ENCODE results near the gene SYT14. TPM values are rescaled to one million over a fixed set of nuclear protein-coding genes. Genes with fewer than 3 reads are reported as not detected.
"Not testable (repeated sequence)": the region's sequence is repeated elsewhere in the genome, so short reads cannot be mapped to it uniquely, and the experiment has no call there.

Gene SYT14
- total RNA-seq, 1 donor from 2014 or later: not detected

DNA sequence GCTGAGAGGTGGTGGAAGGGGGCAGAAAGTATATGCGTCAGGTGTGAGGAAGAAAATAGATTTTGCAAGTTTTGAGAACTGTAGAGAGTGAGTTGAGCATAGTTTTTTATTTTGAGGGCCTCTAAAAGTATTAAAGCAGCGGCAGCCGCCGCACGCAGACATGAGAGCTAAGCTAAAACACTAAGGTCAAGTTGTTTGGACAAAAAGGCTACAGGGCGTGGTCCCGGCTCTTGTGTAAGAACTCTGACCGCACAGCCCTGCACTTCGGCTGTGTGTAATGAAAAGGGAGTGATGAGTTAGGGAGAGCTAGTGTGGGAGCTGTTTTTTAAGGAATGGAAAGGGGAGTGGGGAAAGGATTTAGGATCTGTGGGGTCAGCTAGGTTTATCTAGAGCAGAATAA is 174.9 kb downstream of the SYT14 start:
- not testable (repeated sequence) for DNase-seq (ENCODE audit: low read depth in 2 of 2)

DNA sequence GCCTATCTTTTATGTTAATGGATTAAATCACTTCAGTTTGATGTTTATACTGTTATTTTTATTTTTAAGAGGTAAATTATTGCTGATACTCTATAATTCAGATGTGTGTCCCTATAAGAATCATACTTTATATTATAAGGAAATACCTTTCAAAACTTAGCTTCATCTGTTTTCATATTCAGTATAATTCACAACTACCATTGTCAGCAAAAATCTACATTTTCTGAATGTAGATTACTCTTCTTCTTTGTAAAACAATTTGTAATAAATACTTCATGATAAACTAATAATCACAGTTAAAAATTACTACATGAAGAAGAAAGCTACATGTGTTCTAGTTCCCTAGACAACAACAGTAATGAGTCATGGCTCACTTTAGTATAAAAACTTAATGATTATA is 179.2 kb downstream of the SYT14 start:
- peak in 1 of 2 donors; percentile 8 for DNase-seq (ENCODE audit: low read depth in 2 of 2)

DNA sequence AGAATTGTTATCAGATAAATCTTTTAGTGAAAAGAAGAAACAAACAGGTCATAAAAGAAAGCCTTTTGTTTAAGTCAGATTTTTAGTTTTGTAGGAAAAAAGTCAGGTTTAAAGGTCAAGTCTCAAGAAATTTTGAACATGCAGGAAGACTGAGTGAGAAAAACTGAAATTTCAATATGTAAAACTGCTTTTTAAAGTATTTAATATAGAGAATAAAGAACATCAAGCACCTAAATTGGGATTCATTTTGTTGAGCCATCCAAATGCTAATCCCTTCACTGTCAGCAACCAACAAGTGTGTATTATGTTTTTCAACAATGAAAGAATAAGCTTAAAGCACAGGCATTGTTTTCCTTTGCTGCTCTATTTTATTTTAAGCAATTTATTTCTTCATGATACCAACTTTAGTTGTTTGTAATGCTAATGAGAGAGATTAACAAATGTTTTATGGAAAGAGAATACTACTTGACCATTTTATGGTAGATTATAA is 179.7 kb downstream of the SYT14 start:
- no peak for DNase-seq (ENCODE audit: low read depth in 2 of 2)

DNA sequence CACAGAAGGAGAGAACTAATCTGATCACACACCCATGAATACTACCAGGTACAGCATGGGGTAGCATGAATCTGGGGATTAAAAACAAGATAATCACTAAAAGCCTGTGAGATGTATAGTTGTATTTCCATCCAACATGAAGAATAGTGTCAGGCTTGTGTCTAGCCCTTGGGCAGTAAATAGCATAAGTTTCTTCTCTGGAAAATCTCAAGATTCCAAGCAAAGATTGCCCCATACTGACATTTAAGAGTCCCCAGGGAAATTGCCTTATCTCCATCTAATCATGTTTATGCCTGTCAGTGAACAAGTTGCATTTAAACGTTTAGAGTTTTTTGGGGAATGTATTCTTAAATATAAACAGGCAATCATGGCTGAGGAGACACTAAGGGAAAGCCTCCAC is 185.4 kb downstream of the SYT14 start:
- no peak for DNase-seq (ENCODE audit: low read depth in 2 of 2)

DNA sequence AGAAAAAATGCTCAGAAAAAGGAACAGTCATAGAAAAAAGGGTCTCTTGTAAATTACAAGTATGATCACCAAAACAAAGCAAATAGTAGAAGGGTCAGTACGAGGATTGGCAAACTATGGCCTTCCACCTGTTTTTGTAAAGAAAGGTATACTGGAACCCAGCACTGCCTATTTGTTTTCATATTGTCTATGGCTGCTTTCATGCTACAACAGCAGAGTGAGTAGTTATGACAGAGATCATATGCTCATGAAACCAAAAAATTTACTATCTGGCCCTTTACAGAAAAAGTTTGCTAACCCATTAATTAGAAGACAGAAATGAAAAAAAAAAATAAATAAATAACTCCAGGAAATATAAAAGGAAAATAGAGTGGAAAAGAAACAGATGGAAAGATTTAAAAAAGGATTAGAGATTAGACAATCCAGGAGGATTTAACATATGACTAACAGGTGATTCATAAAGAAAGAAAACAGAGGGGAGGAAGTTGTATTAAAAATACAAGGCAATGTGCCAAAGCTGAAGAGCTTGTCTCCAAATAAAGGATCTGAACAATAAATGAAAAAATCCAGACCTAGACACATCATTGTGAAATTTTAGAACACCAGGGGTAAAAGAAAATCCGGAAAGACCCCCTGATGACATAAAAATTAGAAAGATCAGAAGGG is 186.0 kb downstream of the SYT14 start:
- DNase-seq (ENCODE audit: low read depth in 2 of 2): peak; percentile 2 to 53

DNA sequence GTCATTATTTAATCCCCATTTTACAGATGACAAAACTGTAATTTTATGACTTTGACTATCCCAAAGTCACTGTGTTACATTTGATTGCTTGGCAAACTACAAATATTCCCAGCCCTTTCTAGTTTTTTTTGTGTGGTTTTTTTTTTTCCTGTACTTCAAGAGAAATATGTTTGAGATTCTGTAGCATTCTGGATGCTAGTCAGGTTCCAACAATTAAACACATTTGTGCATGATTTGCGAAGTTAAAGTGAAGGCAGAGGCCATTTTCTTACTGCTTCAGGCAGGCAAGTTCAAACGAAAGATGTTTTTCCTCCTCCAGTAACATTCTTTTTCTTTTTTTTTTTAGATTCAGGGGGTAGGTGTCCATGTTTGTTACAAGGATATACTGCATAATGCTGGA is 186.7 kb downstream of the SYT14 start:
- DNase-seq (ENCODE audit: low read depth in 2 of 2): no peak

DNA sequence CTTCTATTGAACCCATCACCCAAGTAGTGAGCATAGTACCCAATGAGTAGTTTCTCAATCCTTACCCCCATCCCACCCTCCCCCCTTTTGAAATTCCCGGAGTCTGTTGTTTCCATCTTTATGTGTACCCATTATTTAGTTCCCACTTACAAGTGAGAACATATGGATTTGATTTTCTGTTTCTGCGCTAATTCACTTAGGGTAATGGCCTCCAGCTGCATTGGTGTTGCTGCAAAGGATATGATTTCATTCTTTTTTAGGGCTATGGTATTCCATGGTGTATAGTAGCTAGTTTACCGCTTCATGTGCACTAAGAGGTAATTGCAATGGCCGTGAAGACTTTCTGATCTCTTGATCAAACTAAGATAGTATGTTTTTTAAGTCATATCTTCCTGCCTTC is 187.1 kb downstream of the SYT14 start:
- no peak for DNase-seq (ENCODE audit: low read depth in 2 of 2)

DNA sequence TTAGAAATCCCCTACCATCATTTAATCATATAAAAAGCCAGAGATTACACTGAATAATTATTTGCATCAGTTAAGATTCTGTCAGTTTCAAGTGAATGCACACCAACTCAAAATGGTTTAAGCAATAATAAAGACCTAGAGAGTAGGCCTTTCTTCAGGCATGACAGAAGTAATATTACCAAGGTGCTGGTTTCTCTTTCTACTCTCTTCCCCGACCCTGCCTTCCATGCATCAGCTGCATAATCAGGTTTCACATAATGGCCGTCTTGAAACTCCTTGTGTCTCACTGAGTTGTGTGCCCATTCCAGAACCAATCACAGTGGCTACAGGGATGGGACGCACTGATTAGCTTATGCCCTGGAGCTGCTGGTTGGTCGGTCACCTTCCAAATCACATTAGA is 191.1 kb downstream of the SYT14 start:
- no peak for DNase-seq (ENCODE audit: low read depth in 2 of 2)

DNA sequence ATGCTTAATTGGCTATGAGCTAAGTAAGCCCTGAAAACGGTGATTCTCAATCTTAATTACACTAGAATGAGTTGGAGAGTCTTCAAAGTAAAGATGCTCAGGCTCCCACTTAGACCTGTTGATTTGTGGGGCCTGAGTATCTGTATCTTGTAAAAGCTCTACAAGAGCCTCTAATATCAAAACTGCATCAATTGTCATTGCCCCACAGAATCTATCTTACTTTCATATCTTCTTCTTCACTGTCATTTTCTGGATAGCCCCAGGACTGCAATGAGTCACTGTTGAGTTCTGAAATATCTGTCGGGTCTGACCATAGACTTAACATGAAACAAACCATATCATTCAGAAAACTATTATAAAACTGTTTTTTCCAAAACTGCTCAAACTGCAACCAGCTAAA is 191.7 kb downstream of the SYT14 start:
- no peak for DNase-seq (ENCODE audit: low read depth in 2 of 2)

DNA sequence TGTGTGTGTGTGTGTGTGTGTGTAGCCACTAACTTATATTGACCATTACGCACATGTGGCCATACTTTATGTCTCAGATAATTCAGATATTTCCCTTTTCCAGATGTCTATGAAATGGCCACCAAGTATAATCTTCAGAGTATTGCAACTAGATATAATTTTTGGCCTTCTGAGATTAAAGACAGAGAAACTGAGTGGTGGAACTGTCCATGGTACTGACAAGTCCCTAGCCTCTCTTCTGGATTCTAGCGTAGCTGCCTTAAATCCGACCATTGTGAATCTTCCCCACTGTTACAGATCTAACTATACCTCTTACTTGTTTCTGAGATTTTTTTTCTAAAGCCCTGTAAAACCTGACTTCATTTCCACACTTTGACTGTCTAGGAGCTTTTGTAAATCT is 194.6 kb downstream of the SYT14 start:
- peak; percentile 47 to 51 for DNase-seq (ENCODE audit: low read depth in 2 of 2)

DNA sequence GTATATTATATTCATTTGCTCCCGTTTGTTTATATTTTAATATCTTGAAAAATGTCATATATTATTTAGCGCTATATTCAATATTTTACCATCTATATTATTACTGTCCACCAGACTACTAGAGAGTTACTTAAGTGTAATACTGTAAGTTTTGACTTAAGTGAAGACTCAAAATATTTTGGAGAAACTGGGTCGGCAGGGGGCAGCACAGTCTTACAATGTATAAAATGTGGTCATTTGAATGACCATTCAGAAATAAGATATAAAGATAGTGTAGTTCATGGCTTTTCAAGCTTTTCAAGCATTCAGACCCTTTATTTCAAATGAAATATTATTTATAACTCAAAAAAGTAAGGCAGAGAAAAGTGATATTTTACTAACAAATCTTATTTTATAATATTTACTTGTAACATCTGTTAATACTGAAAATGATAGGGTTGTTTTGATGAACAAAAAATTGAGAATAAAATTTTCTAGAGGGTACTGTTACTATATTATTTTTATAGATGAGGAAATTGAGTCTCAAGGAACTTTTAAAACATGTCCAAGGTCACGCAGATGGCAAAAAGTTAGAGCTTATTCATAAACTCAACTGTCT is 205.5 kb downstream of the SYT14 start:
- peak; percentile 73 to 74 for DNase-seq (ENCODE audit: low read depth in 2 of 2)

DNA sequence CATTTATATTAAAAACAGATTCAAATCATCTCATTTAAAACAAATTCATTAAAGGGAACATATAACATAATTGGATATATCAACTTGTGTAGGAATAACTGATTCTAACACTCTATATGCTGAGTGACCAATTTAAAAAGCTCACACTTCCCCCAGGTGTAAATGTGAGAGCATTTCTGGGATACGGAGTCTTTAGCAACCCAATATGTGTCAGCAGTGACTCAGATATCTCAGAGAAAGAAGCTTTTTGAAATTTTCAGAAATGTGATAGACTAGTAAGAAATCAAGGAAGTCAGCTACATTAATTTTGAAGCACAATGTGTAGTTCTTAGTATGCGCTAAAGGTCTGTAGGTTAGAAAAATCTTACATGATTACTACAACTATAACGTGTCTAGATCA is 206.7 kb downstream of the SYT14 start:
- DNase-seq (ENCODE audit: low read depth in 2 of 2): no peak

DNA sequence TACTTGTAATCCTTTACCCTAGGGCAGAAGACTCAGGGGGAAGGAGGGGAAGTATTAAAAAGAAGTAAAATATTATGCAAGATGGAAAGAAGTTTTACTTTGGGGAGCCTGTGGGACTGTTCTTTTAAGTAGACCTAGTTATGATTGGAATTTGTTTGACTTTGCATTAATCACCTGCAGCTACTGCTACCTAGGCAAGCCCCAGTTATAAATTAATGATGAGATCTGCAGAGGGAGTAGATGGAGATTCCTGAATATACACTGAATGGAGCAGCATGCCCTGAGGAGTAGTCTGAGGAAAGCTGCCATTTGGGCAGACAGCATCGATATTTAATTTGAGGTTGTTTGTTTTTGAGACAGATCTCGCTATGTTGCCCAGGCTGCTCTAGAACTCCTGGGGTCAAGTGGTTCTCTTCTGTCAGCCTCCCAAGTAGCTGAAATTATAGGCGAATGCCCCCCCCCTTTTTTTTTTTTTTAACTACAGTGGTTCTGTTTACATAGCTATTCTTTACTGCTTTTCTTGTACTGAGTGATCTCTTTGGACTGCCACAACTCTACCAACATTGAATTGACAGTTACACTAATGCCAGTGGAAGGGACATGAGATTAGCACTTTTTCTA is 213.1 kb downstream of the SYT14 start:
- no peak for DNase-seq (ENCODE audit: low read depth in 2 of 2)

DNA sequence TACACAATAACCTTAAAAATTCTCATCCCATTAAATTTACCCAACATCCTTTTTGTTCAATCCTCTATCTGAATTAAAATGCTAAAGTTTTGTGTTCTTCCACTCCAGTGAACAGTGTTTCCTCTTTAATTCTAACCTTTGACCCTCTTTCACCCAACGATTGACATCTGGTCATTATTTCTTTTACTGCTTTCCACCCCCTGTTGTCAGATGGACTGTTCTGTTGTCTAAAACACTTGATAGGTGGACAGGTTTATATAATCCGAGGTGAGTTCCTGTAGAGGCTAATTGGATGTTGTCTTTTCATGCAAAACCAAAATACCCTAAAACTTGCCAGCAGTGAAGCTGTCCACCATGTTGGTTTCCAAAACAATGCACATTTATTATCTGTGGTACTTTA is 221.2 kb downstream of the SYT14 start:
- DNase-seq (ENCODE audit: low read depth in 2 of 2): no peak

DNA sequence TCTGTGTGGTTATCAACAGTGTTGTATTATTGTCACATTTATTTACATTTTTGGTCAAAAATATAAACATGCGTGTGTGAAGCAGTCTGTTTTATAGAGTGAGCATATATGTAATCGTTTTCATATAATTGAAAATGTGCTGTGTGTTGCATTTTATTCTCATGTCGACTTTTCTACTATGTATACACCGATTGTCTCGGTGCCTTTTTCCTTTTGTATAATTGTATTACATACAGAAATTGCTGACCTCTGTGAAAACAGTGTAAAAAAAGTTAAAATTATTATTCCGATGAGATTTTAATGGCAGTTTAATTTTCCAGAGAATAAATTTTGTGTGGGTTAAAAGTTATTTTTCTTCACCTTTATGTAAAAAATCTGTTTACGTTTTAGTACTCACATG is 232.2 kb downstream of the SYT14 start:
- DNase-seq (ENCODE audit: low read depth in 2 of 2): no peak

DNA sequence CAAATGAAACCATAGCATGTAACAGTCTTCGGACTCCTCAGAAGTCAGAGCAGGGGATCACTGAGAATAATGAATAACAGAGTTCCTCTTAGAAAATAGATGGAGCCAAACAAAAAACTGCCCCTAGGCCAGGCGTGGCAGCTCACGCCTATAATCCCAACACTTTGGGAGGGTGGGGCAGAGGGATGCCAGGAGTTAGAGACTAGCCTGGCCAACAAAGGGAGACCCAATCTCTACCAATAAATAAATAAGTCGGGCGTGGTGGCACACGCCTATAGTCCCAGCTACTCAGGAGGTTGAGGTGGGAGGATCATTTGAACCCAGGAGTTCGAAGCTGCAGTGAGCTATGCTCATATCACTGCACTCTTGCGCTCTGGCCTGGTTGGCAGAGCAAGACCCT is 236.1 kb downstream of the SYT14 start:
- DNase-seq (ENCODE audit: low read depth in 2 of 2): no peak

DNA sequence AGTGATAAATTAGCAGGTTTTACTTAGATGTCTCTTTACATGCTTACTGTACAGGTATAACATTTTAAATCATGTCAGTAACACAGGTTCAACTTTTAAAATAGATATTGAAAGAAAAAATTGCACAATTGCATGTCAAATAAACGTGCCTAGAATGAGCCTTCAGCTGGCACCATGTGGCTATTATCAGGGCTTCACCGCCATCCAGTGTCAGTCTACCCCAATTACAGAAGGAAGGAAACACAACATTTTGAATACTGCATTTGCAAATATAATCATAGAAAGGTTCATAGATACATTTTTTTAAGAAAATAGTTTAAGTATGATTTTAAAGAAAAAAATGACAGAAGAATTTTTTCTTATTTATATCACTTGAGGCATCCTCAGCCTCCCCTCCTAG is 247.0 kb downstream of the SYT14 start:
- DNase-seq (ENCODE audit: low read depth in 2 of 2): no peak

DNA sequence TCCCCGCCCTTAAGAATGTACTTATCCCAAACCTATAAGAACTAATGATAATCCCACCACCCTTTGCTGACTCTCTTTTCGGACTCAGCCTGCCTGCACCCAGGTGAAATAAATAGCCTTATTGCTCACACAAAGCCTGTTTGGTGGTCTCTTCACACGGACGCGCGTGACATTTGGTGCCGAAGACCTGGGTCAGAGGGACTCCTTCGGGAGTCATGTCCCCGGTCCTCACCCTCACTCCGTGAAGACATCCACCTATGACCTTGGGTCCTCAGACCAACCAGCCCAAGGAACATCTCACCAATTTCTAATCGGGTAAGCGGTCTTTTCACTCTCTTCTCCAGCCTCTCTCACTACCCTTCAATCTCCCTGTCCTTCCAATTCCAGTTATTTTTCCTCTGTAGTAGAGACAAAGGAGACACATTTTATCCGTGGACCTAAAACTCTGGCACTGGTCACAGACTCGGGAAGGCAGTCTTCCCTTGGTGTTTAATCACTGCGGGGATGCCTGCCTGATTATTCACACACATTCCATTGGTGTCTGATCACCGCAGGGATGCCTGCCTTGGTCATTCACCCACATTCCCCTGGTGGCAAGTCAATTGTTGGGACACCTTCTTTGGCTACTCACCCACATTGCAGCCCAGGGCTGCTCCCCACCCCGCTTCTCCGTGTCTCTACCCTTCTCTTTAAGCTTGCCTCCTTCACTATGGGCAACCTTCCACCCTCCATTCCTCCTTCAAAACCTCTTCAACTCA is 250.0 kb downstream of the SYT14 start:
- DNase-seq (ENCODE audit: low read depth in 2 of 2): peak in 1 of 2 donors; percentile 3

DNA sequence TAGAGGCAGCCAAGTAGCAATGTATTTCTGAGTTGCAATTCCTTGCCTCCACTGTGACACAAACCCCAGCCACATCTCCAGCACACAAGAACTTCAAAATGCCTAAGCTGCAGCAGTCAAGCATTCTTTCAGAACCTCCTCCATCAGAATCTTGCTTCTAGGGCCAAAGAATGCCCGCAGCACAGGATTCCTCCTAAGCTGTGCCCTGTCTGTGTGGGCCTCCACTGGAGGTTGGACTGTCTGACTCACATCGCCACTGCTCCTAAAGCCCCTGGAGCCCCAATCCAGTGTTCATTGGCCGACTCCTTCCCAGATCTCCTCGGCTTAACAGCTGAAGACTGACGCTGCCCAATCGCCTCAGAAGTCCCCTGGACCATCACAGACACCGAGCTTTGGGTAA is 251.4 kb downstream of the SYT14 start:
- DNase-seq (ENCODE audit: low read depth in 2 of 2): no peak

DNA sequence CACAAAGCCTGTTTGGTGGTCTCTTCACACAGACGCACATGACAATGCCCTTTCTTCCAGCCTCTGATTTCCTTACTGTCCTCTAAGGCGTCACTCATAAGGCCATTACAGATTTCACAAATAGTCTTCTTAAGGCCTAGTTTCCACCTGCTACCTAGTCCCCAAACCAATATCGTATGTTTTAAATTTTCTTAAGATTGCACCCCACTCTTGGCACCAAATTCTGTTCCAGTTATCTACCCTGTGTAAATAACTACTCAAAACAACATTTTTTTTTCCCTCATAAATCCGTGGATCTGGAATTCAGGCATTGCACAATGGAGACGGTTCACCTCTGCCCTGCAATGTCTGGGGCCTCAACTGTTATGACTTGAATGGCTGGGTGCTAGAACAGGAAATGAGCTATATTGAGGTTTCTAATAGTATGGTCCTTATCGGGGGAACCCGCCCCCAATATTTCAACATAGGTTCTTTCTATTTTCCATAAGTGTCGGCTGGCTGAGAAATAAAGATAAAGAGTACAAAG is 257.7 kb downstream of the SYT14 start:
- no peak for DNase-seq (ENCODE audit: low read depth in 2 of 2)

DNA sequence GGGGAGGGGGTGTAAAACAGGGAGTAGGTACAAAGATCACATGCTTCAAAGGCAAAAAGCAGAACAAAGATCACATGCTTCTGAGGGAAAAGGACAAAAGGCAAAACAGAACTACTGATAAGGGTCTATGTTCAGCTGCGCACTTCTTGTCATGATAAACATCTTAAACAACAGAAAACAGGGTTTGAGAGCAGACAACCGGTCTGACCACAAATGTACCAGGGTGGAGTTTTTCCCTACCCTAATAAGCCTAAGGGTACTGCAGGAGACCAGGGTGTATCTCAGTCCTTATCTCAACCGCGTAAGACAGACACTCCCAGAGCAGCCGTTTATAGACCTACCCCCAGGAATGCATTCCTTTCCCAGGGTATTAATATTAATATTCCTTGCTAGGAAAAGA is 258.2 kb downstream of the SYT14 start:
- not testable (repeated sequence) for DNase-seq (ENCODE audit: low read depth in 2 of 2)

DNA sequence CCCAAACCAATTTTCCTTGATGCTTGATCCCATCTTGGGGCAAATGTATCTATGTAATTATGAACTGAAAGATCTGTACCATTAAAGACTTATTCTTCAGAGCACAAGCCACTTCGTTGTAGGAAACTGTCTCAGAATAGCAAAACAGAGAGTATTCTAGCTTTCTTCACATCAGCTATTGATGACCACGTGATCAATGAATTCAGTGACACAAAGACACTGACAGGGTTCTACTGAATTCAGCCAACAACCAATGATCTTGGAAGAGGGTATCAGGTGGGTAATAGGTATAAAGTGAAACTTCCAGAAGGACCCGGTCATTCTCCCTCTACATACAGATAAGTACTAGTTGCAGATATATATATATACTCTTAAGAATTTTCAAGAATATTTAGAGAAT is 260.8 kb downstream of the SYT14 start:
- no peak for DNase-seq (ENCODE audit: low read depth in 2 of 2)
